Esophagus (tissue), 2 donors: ENCODE measurements around the gene RLBP1. TPM values are rescaled to one million over a fixed set of nuclear protein-coding genes. Genes with fewer than 3 reads are reported as not detected.
"Not testable (repeated sequence)": the region's sequence is repeated elsewhere in the genome, so short reads cannot be mapped to it uniquely, and the experiment has no call there.

Source experiments
- H3K27ac ChIP-seq, 2 donors: one replicate each; pipeline ENCODE4 v1.5.1; 2013; ENCODE audit warnings: low read depth in 2 of 2, mild to moderate bottlenecking in 2 of 2, inconsistent platforms in 1 of 2, low read length in 1 of 2, moderate library complexity in 1 of 2
- H3K27me3 ChIP-seq, 2 donors: one replicate each; pipeline ENCODE4 v1.6.1; 2013; ENCODE audit warnings: low read length in 2 of 2, control low read depth in 1 of 2, mild to moderate bottlenecking in 1 of 2; ENCODE audit not compliant: insufficient read depth in 2 of 2, control insufficient read depth in 1 of 2
- H3K36me3 ChIP-seq, 2 donors: one replicate each; pipeline ENCODE4 v1.6.1; 2013; ENCODE audit warnings: low read length in 1 of 2; ENCODE audit not compliant: control insufficient read depth in 2 of 2, insufficient read depth in 2 of 2
- H3K4me1 ChIP-seq, 2 donors: one replicate each; pipeline ENCODE4 v1.6.1; 2013; ENCODE audit warnings: low read length in 1 of 2; ENCODE audit not compliant: control insufficient read depth in 2 of 2, insufficient read depth in 2 of 2
- H3K4me3 ChIP-seq, 2 donors: one replicate each; pipeline ENCODE4 v1.5.1; 2013; ENCODE audit warnings: low read length in 2 of 2, mild to moderate bottlenecking in 2 of 2, low read depth in 1 of 2, moderate library complexity in 1 of 2
- H3K9me3 ChIP-seq, 2 donors: one replicate each; pipeline ENCODE4 v1.6.1; 2013; ENCODE audit warnings: mild to moderate bottlenecking in 2 of 2, low read depth in 1 of 2, low read length in 1 of 2, moderate library complexity in 1 of 2; ENCODE audit not compliant: control insufficient read depth in 2 of 2, insufficient read depth in 1 of 2
- WGBS, 2 donors: extraction: QIAGEN DNeasy Blood & Tissue Kit; methylation state at CpG; one replicate each; pipeline ENCODE4 v1.1.7; 2013; 5-methylcytosine and 5-hydroxymethylcytosine counted together
- polyA plus RNA-seq, 2 donors: library from polyadenylated mRNA; stranded (reverse); fragments of 200-250 nt; gene quantifications; one replicate each; pipeline ENCODE4 v1.2.3, GENCODE V29; 2013
- donor health status: healthy with polysubstance abuse.
- donor health status: Bipolar disorder and iron deficiency.

The RLBP1 gene
- not detected for polyA plus RNA-seq

- no peak within 1 kb of the TSS for H3K27ac ChIP-seq
- H3K4me1 ChIP-seq, result no peaks in the 10 kb centered on the region
- no peaks in the 10 kb centered on the region for H3K36me3 ChIP-seq
- no peaks in the 10 kb centered on the region for H3K27me3 ChIP-seq
- no peak within 1 kb of the TSS for H3K4me3 ChIP-seq
- H3K9me3 ChIP-seq, result no peaks in the 10 kb centered on the region
- 69 to 73% methylated on average over 9 to 11 of the region's 11 CpGs for WGBS, 2 donors
Observed at GRCh38 chr15:89221543-89221942, at the start of gene RLBP1. Gene RLBP1 (minus strand): TSS chr15:89221579. CDS start chr15:89218975, 2,604 bp downstream.

GRCh38 chr15:89250142-89250541 lies 28.8 kb upstream of the RLBP1 start:
- H3K9me3 ChIP-seq, H3K36me3 ChIP-seq: not testable (repeated sequence)
- WGBS, 2 donors, result 90 to 91% methylated on average over 5 of the region's 5 CpGs

GRCh38 chr15:89248584-89248983 lies 27.2 kb upstream of the RLBP1 start:
- H3K27me3 ChIP-seq, result no peaks in the 10 kb centered on the region
- no peaks in the 10 kb centered on the region for H3K36me3 ChIP-seq
- no peaks in the 10 kb centered on the region for H3K9me3 ChIP-seq
- H3K27ac ChIP-seq, result no peak overlapping the region
- H3K4me1 ChIP-seq, result no peaks in the 10 kb centered on the region
- no peak overlapping the region for H3K4me3 ChIP-seq
- 94 to 95% methylated on average over 2 of the region's 2 CpGs for WGBS, 2 donors

More at GRCh38 chr15:89250142-89250541, 28.8 kb upstream of the RLBP1 start:
- H3K4me1 ChIP-seq, H3K4me3 ChIP-seq, H3K27me3 ChIP-seq, H3K27ac ChIP-seq: not testable (repeated sequence)

- H3K27me3 ChIP-seq, result no peaks in the 10 kb centered on the region
- no peak overlapping the region for H3K27ac ChIP-seq
- WGBS, 2 donors, result 76 to 77% methylated on average over 2 of the region's 2 CpGs
- peaks cover 0 to 2% of the 10 kb centered on the region in 2 donors for H3K4me1 ChIP-seq
- no peaks in the 10 kb centered on the region for H3K9me3 ChIP-seq
- no peak overlapping the region for H3K4me3 ChIP-seq
- no peaks in the 10 kb centered on the region for H3K36me3 ChIP-seq
Observed at GRCh38 chr15:89247446-89247845, 26.1 kb upstream of the RLBP1 start.

- Histone ChIP-seq H3K27me3 (no peaks in the 10 kb centered on the region), H3K4me1 (peaks cover 0 to 2% of the 10 kb centered on the region in 2 donors), H3K9me3 (no peaks in the 10 kb centered on the region), H3K27ac (peak overlapping the region in 1 of 2 donors; percentile 13), H3K36me3 (no peaks in the 10 kb centered on the region), H3K4me3 (peak overlapping the region; percentile 71 to 91)
- 0% methylated on average over 6 of the region's 6 CpGs for WGBS, 2 donors
Observed at GRCh38 chr15:89244574-89244903, 23.2 kb upstream of the RLBP1 start.

GRCh38 chr15:89243691-89244573 lies 22.6 kb upstream of the RLBP1 start, which contains the start of gene FANCI:
Gene FANCI (plus strand): TSS chr15:89243979. CDS start chr15:89247648, 3,669 bp downstream.
- H3K27ac ChIP-seq, result peak within 1 kb of the TSS; percentile 30 to 68
- WGBS, 2 donors, result 0 to 1% methylated on average over 69 of the region's 69 CpGs
- peaks cover 0 to 2% of the 10 kb centered on the region in 2 donors for H3K4me1 ChIP-seq
- no peaks in the 10 kb centered on the region for H3K27me3 ChIP-seq
- H3K4me3 ChIP-seq, result peak within 1 kb of the TSS; percentile 71 to 91
- H3K9me3 ChIP-seq, result no peaks in the 10 kb centered on the region
- H3K36me3 ChIP-seq, result no peaks in the 10 kb centered on the region

GRCh38 chr15:89243046-89243690 lies 21.8 kb upstream of the RLBP1 start:
- Histone ChIP-seq H3K27ac (peak overlapping the region; percentile 30 to 68), H3K36me3 (no peaks in the 10 kb centered on the region), H3K9me3 (no peaks in the 10 kb centered on the region), H3K4me3 (peak overlapping the region; percentile 71 to 91), H3K4me1 (peaks cover 0 to 2% of the 10 kb centered on the region in 2 donors), H3K27me3 (no peaks in the 10 kb centered on the region)
- WGBS, 2 donors, result 32% methylated on average over 20 of the region's 20 CpGs

- WGBS, 2 donors, result 77 to 84% methylated on average over 12 of the region's 12 CpGs
- H3K27me3 ChIP-seq, H3K36me3 ChIP-seq, H3K27ac ChIP-seq, H3K9me3 ChIP-seq, H3K4me3 ChIP-seq, H3K4me1 ChIP-seq: not testable (repeated sequence)
Observed at GRCh38 chr15:89239883-89240810, 18.8 kb upstream of the RLBP1 start.

GRCh38 chr15:89231832-89232231 lies 10.5 kb upstream of the RLBP1 start:
- H3K27me3 ChIP-seq, result no peaks in the 10 kb centered on the region
- H3K4me1 ChIP-seq, result no peaks in the 10 kb centered on the region
- no peak overlapping the region for H3K27ac ChIP-seq
- no peaks in the 10 kb centered on the region for H3K36me3 ChIP-seq
- H3K9me3 ChIP-seq, result no peaks in the 10 kb centered on the region
- H3K4me3 ChIP-seq, result no peak overlapping the region
